HG03469 (cell line): Measurements from ENCODE around the gene IZUMO1R.
"Not testable (repeated sequence)": the region's sequence is repeated elsewhere in the genome, so short reads cannot be mapped to it uniquely, and the experiment has no call there.

Experiments
- ATAC-seq: cut with Tn5 transposase; IDR thresholded peaks from one replicate; pipeline ENCODE4 v1.9.1; 2021; ENCODE audit warnings: mild to moderate bottlenecking, moderate library complexity, moderate number of reproducible peaks; ENCODE audit not compliant: unreplicated experiment

The IZUMO1R gene

DNA sequence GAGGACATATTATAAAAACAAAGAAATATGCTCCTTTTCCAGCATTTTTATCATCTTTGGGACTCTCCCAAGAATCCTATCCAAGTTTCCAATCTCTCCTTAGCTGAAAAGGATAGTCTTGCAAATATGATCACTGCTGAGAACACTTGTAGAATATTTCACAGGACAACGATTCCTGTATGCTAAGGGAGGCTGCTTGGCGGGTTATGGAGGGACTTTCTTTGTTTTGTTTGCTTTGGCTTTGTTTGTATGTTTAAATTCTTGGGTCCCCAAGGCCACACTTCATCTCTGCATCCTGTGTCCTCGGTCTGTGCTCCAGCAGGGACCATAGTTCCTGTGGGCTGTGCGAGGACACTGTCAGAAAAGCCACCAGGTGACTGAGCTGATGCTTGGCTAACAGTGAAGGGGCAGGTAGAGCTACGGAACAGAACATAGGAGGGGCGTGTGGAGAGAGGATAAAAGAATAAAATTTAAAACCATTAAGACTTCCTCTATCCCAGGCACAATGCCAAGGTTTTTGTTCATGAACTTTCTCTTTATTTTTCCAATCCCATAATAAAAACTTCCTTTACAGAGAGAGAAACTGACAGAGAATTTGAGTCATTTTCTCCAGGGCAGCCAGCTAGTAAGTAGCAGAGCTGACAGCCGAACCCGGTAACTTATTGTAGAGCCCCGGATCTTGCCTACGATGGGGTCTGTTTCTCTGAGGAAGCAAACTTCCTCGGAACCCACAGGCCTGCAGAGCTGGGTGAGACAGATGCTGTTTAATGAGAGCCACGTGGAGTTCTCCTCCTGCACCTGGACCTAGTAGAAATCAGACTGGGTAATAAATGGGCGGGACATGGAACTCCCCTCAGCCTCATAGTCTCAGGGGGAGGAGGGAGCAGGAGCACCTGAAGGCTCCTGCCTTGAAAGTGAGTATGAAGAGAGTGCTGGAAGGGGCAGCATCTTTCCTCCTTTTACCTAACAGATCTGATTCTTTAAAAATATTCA lies at the start of gene IZUMO1R:
Gene IZUMO1R, plus strand, starts transcription at position 615 of the 993 bp plus-strand sequence. CDS start 1,057 bp downstream, outside the sequence.
- ATAC-seq: no peak

DNA sequence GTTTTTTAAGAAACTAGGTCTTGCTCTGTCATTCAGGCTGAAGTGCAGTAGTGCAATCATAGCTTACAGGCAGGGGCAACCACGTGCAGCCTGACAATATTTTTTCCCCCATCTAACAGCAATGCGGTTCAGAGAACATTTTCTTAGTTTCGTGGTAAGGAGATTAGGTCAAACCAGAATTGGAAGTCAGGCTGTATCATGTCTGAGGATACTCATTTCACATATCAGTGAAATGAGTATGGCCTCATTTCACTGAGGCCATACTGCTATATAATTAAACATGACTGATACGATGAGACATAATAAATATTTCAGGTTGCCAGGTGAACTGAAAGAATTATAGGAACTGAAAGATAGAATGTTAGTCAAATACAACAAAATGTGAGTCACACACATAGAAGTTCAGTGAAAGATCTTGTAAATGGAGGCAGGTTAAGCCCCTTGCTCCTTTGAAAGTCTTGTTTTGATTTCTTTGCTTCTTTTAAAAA lies 32.5 kb upstream of the IZUMO1R start:
- peak; percentile 80 for ATAC-seq

DNA sequence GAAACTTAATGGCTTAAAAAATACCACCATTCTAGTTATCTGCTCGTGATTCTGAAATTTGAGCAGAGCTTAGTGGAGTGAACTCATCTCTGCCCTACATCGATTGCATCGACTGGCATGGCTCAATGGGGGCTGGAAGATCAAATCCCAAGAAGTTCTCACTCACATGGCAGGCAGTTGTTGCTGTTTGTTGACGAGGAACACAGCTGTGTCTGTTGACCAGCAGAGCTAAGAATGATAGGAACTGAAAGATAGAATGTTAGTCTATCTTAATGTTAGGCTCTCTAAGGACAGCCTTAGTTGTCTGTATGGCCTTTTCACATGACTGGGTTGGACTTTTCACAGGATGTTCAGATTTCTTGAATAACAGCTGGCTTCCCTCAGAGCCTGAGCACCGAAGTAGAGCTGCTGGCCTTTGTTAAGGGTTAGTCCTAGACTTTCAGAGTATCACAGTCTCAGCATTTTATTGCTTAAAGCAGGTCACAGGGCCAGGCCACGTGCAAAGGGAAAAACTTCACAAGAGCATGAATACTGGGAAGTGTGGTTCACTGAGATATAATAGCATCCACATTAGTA lies 31.6 kb upstream of the IZUMO1R start:
- ATAC-seq: peak; percentile 39

DNA sequence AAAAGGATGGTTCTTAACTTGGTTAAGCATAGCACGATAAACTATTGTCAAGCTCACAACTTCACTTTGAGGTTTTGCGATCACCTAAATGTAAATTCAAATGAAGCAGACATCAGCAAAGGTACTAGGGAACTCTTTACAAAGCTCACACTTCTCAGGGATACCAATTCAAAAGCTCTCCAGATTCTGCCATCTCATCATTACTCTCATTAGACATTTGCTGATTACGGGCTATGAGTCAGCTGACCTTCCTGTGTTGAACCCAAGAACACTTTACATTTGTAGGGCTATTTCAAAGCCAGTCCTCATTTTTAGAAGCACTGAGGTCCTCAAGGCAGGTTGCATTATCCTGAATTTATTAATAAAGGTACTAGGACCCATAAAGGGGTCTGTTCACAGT lies 28.4 kb upstream of the IZUMO1R start:
- no peak for ATAC-seq

DNA sequence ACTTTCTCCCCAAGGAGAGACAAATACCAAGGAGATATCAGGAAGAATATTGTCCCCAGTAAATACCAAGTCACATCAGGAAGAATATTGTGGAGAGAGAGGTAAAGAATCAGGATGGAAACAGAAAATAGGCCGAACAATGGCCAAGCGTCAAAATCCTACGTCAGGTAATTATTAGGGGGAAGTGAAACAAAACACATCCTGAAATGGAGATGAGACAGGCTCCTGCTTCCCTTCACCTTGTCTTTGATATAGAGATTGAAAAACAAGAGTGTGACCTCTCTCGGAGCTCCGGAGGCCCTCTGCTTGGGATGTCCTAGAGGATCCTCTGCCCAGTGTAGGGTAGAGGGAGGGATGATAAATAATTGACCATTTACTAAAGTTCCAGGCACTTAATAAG lies 27.4 kb upstream of the IZUMO1R start:
- ATAC-seq: no peak

DNA sequence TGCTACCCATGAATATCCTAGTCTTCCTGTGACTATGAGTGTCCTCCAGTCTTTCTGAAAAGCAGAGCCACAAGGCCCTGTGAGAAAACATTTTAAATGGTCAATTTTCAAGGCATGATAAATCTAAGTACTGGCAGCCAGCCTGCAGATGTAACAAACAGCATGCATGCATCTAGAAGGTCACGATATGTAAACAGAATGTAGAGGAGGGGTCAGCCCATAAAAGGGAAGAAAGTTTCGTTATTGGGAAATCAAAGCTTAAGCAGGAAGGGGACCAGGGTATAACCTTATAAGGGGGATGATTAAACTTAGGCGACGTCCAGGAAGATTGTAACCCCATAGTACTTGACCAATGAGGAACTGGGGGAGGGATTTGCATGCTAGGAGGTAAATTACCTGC lies 26.2 kb upstream of the IZUMO1R start:
- ATAC-seq: not testable (repeated sequence)

DNA sequence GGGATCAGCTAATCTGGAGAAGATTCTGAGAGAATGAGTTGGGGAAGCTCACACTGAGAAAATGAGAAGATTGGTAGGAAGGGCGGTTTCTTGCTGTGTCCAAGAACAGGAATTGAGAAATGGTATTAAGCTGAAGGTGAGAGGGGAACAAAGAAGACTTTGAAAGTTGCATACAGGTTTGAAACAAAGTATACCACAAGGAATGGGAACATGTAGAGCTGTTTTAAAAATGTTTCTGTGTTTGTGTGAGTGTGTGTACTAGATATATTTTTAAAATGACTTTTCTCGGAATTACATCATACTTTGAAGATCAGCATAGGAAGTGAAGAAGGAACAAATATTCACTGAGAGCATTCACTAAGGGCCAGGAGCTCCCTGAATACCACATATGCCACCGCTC lies 24.4 kb upstream of the IZUMO1R start:
- no peak for ATAC-seq

DNA sequence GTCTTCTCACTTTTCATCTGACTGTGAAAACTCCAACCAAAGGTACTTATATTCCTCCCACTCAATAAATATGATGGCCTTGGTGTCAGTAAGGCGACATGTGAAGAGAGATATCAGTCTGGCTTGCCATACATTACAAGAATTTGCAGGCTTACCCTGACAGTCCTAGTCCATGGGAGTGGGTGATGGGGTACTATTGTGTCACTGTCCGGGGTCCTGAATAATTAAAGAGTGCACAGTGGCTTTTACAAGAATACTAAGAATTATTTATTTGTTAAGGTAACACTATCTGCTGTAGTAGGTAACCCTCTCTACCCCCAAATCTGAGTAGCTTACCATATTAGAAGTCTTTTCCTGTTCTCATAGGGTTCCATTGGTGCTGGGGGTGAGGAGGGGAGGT lies 23.1 kb upstream of the IZUMO1R start:
- no peak for ATAC-seq

DNA sequence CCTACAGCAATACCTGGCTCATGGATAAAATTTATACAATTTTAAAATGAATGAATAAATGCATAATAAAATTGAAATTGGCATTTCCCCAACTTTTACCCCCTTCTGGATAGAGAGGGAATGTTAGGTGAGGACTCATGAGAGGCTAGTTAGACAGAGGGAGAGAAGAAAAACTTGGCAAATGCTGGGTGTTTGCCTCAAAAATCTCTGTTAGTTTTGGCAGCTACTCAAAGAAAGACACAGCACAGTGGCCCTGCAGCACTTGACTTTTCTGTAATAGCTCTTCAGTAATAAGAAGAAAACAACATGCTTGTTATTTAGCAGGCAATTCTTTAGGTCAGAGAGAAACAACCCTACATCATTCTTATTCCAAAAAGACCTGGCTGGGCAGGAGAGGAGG lies 20.7 kb upstream of the IZUMO1R start:
- no peak for ATAC-seq

DNA sequence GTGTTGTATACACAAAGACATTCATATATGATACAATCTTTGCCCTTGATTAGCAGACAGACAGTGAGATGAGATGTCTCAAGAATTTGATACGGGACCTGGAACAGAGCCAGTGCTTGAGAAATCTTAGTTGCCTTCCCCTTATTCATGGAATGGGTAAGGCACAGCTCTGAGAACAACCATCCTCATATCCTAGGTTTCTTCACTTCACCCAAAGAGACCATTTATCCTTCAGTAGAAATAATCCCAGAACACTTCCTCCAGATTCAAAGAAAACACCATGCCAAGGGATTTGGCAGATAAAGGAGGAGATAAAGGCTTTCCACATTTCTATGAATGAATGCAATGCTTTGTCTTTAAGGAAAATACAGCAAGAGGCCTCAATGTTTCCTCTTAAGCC lies 8.8 kb upstream of the IZUMO1R start:
- no peak for ATAC-seq

DNA sequence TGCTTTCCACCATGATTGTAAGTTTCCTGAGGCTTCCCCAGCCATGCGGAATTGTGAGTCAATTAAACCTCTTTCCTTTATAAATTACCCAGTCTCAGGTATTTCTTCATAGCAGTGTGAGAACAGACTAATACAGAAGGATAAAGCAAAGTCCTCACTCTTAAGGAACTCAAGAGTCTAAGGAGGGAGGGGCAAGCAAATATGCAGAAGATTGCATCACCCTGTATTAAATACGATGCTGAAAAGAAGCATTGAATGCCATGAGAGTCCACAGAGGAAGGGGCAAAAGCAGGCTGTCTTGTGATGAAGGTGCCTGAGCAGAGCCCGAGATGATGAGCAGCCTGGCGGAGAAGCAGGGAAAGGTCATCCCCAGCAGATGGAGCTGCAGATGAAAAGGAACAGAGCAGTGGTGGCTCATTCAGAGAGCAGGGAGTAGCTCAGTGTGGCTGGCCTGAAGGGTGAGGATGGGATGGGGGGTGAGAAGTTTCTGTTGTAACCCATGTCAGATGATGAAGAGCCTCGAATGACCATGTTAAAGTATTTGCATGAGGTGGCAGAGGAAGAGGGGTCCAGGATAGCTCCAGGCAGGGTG lies 6.3 kb upstream of the IZUMO1R start:
- no peak for ATAC-seq

DNA sequence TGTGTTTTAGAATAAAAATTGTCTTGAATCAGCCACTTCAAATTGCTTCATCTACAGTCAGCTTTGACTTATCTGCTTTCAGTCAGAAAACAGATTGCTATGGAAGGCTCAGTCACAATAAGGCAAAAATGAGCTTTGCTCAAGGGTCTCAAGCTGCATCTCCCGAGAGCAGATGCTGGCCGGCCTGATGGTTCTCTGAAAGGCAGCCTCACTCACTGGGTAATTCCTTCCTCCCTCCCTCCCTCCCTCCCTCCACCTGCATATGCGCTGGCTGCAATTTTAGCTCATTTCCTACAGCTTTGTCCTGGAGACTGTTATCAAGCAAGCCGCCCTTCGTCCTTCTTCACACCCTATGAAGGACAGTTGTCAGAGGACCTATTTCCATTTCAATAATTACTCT lies 1.6 kb upstream of the IZUMO1R start:
- ATAC-seq: no peak

DNA sequence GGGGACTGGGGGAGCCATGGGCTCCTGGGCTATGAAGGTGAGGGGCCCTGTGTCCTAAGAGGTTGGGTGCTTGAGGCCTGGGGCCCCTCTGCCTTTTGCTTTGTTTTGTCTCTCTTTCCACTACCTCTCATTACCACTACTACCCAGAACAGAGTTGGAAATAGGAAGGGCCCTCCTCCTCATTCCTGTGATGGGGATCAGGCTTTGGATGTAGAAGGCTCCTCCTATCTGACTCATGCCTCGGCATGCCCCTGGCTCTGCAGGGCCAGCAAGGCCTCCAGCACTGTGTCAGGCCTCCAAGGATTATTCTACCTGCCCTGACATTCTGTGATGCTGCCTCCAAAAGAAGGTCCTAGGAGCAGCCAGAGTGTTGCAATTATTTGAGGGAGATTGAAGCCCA lies 766 bp downstream of the IZUMO1R start:
- no peak for ATAC-seq

DNA sequence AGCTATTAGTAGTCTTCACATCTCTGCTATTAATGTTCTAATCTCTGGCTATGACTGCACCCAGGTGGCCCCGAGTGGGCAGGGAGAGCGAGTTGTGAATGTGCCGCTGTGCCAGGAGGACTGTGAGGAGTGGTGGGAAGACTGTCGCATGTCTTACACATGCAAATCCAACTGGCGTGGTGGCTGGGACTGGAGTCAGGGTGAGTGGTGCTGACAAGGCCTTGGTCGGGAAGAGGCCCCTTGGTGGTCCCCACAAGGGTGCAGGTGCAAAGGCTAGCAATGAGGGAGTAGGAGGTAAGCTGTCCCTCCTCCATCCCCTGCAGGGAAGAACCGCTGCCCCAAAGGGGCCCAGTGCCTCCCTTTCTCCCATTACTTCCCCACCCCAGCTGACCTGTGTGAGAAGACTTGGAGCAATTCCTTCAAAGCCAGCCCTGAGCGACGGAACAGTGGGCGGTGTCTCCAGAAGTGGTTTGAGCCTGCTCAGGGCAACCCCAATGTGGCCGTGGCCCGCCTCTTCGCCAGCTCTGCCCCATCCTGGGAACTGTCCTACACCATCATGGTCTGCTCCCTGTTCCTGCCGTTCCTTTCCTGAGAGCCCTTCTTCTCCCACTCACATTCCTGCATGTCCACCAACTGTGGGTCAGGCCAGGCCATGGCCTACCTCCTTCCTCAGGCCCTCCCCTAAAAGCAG lies 2.9 kb downstream of the IZUMO1R start:
- no peak for ATAC-seq

DNA sequence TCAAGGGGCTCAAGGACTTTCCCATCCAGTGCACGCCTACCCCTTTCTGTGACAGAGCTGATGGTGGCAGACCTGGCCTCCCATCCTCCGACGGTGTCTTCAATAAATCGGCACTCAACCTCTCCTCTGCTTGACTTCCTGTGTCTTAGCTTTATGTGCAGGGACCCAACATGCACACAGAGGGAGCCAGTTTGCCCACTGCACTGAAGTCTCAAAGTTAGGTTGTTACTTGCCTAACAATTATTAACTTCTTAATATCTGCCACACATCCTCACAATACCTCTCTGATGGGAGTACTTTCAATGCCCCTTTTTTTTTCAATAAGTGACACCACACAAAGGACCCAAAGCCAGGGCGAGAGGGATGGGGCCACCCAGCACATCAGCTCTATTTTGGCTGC lies 3.6 kb downstream of the IZUMO1R start:
- no peak for ATAC-seq

DNA sequence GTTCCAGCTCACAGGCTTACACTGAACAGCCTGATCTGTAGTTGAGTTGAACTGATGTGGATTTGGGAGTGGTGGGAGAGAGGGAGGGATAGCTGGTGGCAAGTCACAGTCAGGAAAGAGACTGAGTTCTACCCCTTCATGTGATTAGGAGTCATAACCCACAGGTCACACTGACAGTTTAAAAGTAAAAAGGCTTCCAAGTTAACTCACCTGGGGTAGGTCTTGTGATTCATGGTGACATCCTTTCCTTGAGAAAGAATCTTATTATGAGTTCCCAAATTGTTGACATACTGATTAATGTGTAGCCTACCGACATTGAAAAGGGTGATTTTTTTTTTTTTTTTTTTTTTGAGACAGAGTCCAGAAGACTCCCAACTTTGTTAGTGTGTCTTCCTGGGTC lies 5.4 kb downstream of the IZUMO1R start:
- ATAC-seq: no peak

DNA sequence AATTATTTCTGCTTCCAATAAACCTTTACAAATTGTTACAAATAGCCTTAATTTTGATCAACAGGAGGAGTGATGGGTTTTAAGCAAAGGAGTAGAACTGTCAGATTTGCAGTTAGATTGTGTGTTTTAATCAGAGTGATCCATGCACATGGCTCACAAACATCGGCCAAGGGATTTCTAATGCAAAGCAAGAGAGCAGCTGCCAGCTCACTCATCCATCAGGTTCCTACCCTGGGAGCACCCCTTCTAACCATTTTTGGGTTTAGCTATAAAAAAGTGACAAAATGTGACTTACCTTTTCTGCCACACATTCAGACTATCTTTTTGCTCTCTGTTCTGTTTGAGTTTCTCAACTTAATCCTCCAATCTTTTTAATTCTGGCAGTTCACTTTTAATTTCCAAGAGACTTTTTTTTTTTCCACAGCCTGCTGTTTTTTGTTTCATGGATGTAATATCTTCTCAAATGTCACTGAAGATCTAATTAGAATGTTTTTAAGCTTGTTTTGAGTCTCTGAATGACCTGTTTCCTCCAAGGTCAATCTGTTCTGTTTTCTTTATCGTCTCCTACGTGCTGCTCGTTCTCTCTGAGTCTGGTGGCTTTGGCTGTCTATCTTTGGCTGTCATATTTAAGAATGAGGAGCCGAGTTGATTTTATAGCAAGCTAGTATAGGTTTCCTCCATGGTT lies 6.0 kb downstream of the IZUMO1R start:
- ATAC-seq: no peak

DNA sequence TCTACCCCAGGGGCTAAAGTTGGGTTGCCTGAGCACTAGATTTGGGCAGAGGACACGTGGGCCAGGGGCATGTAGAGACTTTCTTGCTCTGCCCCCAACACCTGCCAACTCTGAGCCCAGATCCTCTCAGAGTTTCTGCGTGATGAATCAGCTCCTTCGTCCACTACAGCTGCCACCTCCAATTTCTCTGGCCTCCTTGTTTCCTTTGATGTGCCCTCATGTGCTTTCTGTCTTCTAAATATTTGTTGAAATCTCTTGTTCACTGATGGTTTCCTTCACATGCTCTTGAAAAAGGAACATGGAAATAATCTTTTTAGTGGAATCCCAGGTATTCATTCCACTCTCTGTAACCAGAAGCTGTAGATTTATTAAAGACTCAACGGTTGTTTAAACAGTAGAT lies 8.0 kb downstream of the IZUMO1R start:
- ATAC-seq: no peak

DNA sequence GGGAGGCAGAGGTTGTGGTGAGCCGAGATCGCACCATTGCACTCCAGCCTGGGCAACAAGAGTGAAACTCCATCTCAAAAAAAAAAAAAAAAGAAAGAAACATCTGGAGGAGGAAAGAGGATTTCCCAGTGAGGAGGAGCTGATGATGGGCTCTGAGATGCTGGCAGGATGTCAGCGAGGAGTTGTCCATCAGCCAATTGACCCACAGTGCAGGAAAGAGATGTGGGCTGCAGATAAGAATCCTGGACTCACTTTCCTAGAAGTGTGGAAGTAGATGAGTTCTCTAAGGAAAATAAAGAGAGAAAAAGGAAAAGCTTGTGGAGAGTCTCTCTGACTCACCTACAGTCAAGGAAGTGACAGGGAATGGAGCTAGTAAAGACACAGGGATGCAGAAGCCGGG lies 9.7 kb downstream of the IZUMO1R start:
- ATAC-seq: no peak

DNA sequence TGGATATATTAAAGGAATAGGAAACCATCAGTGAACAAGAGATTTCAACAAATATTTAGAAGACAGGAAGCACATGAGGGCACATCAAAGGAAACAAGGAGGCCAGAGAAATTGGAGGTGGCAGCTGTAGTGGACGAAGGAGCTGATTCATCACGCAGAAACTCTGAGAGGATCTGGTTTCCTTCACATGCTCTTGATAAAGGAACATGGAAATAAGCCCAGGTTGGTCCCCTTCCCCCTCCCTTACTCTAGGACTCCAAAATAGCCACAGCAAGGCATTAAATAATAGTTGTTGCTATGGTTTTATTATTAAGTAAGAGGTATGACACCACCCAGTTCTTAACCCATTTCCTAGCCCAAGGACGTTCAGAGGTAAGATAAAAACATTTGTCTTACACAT lies 11.3 kb downstream of the IZUMO1R start:
- ATAC-seq: no peak

DNA sequence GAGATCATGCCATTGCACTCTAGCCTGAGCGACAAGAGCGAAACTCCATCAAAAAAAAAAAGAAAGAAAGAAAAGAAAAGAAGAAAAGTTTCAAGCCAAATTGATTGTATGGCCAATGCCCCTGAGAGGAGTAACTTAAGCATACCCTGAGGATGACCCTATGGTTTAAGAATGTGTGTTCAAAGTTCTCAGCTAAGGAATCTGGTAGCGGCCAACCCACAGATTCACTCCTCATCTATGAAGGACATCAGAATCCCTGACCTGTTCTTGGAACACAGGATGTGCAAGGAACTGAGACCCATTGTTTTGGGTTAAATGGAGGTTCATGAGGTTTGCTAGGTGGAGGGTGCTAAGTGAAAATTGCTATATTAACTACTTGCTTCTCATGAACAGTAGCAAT lies 18.1 kb downstream of the IZUMO1R start:
- ATAC-seq: no peak
